Lower leg skin (tissue), 3 donors: ENCODE measurements around the gene TNFRSF1B.

Source experiments
- POLR2A ChIP-seq, 2 donors: fragments of 450-650 bp; IDR thresholded peaks; one replicate each; pipeline ENCODE4 v1.6.1; 2016 to 2017; ENCODE audit warnings: antibody characterized with exemption in 2 of 2, mild to moderate bottlenecking in 1 of 2, moderate library complexity in 1 of 2
- TF ChIP-seq, protein P1 (sequence below), 3 donors: fragments of 450-650 bp; IDR thresholded peaks; one replicate each; pipeline ENCODE4 v1.5.1; 2016; ENCODE audit warnings: antibody characterized with exemption in 3 of 3, mild to moderate bottlenecking in 3 of 3, moderate library complexity in 2 of 3

DNA sequence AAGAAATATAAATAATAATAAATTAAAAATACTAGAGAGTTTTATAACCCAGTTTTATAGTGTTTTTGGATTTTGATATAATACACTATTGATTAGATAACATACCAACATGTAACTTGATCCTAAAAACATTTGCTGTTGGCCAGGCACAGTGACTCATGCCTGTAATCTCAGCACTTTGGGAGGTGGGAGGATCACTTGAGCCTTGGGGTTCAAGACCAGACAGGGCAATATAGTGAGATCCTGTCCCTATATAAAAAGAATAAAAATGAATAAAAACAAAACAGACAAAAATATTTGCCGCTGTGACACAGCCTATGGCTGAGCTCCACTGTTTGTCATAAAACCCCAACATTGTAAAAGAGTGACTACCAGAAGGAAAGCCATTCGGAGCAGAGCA is 89.1 kb downstream of the TNFRSF1B start:
- TF ChIP-seq, protein P1, sequence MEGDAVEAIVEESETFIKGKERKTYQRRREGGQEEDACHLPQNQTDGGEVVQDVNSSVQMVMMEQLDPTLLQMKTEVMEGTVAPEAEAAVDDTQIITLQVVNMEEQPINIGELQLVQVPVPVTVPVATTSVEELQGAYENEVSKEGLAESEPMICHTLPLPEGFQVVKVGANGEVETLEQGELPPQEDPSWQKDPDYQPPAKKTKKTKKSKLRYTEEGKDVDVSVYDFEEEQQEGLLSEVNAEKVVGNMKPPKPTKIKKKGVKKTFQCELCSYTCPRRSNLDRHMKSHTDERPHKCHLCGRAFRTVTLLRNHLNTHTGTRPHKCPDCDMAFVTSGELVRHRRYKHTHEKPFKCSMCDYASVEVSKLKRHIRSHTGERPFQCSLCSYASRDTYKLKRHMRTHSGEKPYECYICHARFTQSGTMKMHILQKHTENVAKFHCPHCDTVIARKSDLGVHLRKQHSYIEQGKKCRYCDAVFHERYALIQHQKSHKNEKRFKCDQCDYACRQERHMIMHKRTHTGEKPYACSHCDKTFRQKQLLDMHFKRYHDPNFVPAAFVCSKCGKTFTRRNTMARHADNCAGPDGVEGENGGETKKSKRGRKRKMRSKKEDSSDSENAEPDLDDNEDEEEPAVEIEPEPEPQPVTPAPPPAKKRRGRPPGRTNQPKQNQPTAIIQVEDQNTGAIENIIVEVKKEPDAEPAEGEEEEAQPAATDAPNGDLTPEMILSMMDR (IDR thresholded peaks at IDR 0.05), result no peak
- TF ChIP-seq POLR2A (IDR thresholded peaks at IDR 0.05), result no peak
